H1 (cell line): Measurements from ENCODE around the gene NME7. TPM values are rescaled to one million over a fixed set of nuclear protein-coding genes. Genes with fewer than 3 reads are reported as not detected.

Experiments used
- CTCF ChIA-PET: fragments of 300-600 bp; sonication (Branson Sonifier 250); formaldehyde crosslinking; loops from one replicate; lab custom pipeline; 2021; ENCODE audit not compliant: partially characterized antibody; lab: Charles Lee
- POLR2A ChIA-PET: fragments of 300-600 bp; sonication (Branson Sonifier 250); formaldehyde crosslinking; loops from one replicate; lab custom pipeline; 2021; ENCODE audit warnings: inconsistent platforms; ENCODE audit not compliant: partially characterized antibody; lab: Charles Lee
- DNase-seq, 2 experiments: peaks; one replicate each; pipeline versions ENCODE4 v3.0.0 to v3.0.0-alpha.2; 2010 to 2022; ENCODE audit warnings: low spot score in 2 of 2, low read depth in 1 of 2, mixed read lengths in 1 of 2
- FAIRE-seq: peaks from 2 replicates; lab custom pipeline; 2011; peaks lifted over from hg19 to GRCh38; lab: Jason Lieb, UNC
- H2AFZ ChIP-seq: 2 replicates; pipeline ENCODE4 v1.8.1; 2012; ENCODE audit warnings: low read length, inconsistent platforms
- H2AK5ac ChIP-seq: 2 replicates; pipeline ENCODE4 v1.6.1; 2013; ENCODE audit warnings: low read depth, low read length
- H2BK120ac ChIP-seq: replicated peaks from 2 replicates; pipeline ENCODE3; 2013; ENCODE audit warnings: low read depth, low read length, inconsistent platforms
- H2BK12ac ChIP-seq: 2 replicates; pipeline ENCODE4 v1.6.1; 2013; ENCODE audit warnings: low read depth, low read length
- H2BK15ac ChIP-seq: 2 replicates; pipeline ENCODE4 v1.6.1; 2013; ENCODE audit warnings: low read length
- H2BK20ac ChIP-seq: 2 replicates; pipeline ENCODE4 v1.6.1; 2013; ENCODE audit warnings: low read length
- H2BK5ac ChIP-seq: 2 replicates; pipeline ENCODE4 v1.6.1; 2013; ENCODE audit warnings: low read depth, low read length
- H3K14ac ChIP-seq: 2 replicates; pipeline ENCODE4 v1.6.1; 2013; ENCODE audit warnings: inconsistent platforms; ENCODE audit not compliant: insufficient read length
- H3K18ac ChIP-seq: 2 replicates; pipeline ENCODE4 v1.6.1; 2013; ENCODE audit warnings: low read length; ENCODE audit errors: extremely low read depth
- H3K23ac ChIP-seq: 2 replicates; pipeline ENCODE4 v1.6.1; 2013; ENCODE audit warnings: inconsistent platforms; ENCODE audit not compliant: insufficient read length
- H3K23me2 ChIP-seq: 2 replicates; pipeline ENCODE4 v1.6.1; 2013; ENCODE audit warnings: low read depth, low read length
- H3K27ac ChIP-seq: 2 replicates; pipeline ENCODE4 v1.6.1; 2011; ENCODE audit warnings: low read depth, low read length, inconsistent platforms
- H3K27me3 ChIP-seq, 4 experiments: replicated peaks in 1 of 4; 1 replicate in 1 of 4; 2 replicates in 3 of 4; pipeline versions ENCODE4 v1.6.1 to v1.8.1; 2011 to 2013; ENCODE audit warnings: low read length in 3 of 4, mild to moderate bottlenecking in 3 of 4, inconsistent platforms in 2 of 4, mixed read lengths in 2 of 4, moderate library complexity in 1 of 4; ENCODE audit not compliant: control insufficient read depth in 3 of 4, insufficient read depth in 3 of 4; ENCODE audit errors: extremely low read depth in 1 of 4
- H3K36me3 ChIP-seq, 4 experiments: 2 replicates each; pipeline versions ENCODE4 v1.6.1 to v1.8.1; 2011 to 2013; ENCODE audit warnings: mild to moderate bottlenecking in 4 of 4, low read length in 3 of 4, moderate library complexity in 2 of 4, control low read depth in 1 of 4, inconsistent platforms in 1 of 4; ENCODE audit not compliant: insufficient read depth in 4 of 4, control insufficient read depth in 2 of 4
- H3K4ac ChIP-seq: replicated peaks from 2 replicates; pipeline ENCODE3; 2013; ENCODE audit warnings: low read length, low read depth, mixed read lengths, inconsistent platforms; ENCODE audit not compliant: insufficient read length
- H3K4me1 ChIP-seq, 4 experiments: replicated peaks in 1 of 4; 1 replicate in 1 of 4; 2 replicates in 3 of 4; pipeline versions ENCODE4 v1.6.1 to v1.8.1; 2011 to 2013; ENCODE audit warnings: low read length in 3 of 4, inconsistent platforms in 2 of 4, mixed read lengths in 1 of 4; ENCODE audit not compliant: insufficient read depth in 4 of 4, control insufficient read depth in 3 of 4
- H3K4me2 ChIP-seq, 2 experiments: 2 replicates each; pipeline versions ENCODE4 v1.6.1 to v1.8.1; 2011 to 2013; ENCODE audit warnings: low read depth in 2 of 2, low read length in 2 of 2, control low read depth in 1 of 2, inconsistent platforms in 1 of 2, mild to moderate bottlenecking in 1 of 2; ENCODE audit not compliant: insufficient read depth in 1 of 2
- H3K4me3 ChIP-seq, 4 experiments: fragments of 200-600, 300-600 bp in 1 of 4; sonication (generic), shearing (Covaris generic), sonication (Bioruptor Twin) in 1 of 4; 2 replicates each; pipeline versions ENCODE4 v1.5.1 to v1.8.1; 2011 to 2016; ENCODE audit warnings: low read length in 4 of 4, low read depth in 3 of 4, control low read depth in 2 of 4, inconsistent platforms in 2 of 4, mild to moderate bottlenecking in 2 of 4, mixed read lengths in 1 of 4, moderate library complexity in 1 of 4; ENCODE audit not compliant: insufficient read depth in 2 of 4; ENCODE audit errors: extremely low read depth in 1 of 4
- H3K56ac ChIP-seq: replicated peaks from 2 replicates; pipeline ENCODE3; 2013; ENCODE audit warnings: low read depth, mild to moderate bottlenecking, mixed read lengths, low read length, inconsistent platforms; ENCODE audit not compliant: insufficient read length
- H3K79me1 ChIP-seq: 2 replicates; pipeline ENCODE4 v1.6.1; 2013; ENCODE audit warnings: low read depth, low read length, control low read depth
- H3K79me2 ChIP-seq, 2 experiments: 2 replicates each; pipeline versions ENCODE4 v1.6.1 to v1.8.1; 2012 to 2013; ENCODE audit warnings: low read length in 2 of 2, mild to moderate bottlenecking in 2 of 2, inconsistent platforms in 1 of 2; ENCODE audit not compliant: insufficient read depth in 2 of 2, control insufficient read depth in 1 of 2
- H3K9ac ChIP-seq, 4 experiments: replicated peaks in 1 of 4; 1 replicate in 1 of 4; 2 replicates in 3 of 4; pipeline versions ENCODE4 v1.6.1 to v1.8.1; 2011 to 2013; ENCODE audit warnings: low read depth in 3 of 4, low read length in 3 of 4, control low read depth in 2 of 4, mild to moderate bottlenecking in 2 of 4, moderate library complexity in 2 of 4, inconsistent platforms in 1 of 4; ENCODE audit errors: extremely low read depth in 1 of 4
- H3K9me3 ChIP-seq, 2 experiments: 2 replicates each; pipeline versions ENCODE4 v1.6.1 to v1.8.1; 2012 to 2013; ENCODE audit warnings: mild to moderate bottlenecking in 2 of 2, moderate library complexity in 2 of 2, control low read depth in 1 of 2, inconsistent platforms in 1 of 2, low read depth in 1 of 2, low read length in 1 of 2, mixed read lengths in 1 of 2; ENCODE audit not compliant: insufficient read depth in 2 of 2
- H4K20me1 ChIP-seq, 2 experiments: replicated peaks in 1 of 2; 2 replicates each; pipeline versions ENCODE3 to v1.8.1; 2011 to 2013; ENCODE audit warnings: inconsistent platforms in 2 of 2, low read length in 2 of 2, mild to moderate bottlenecking in 1 of 2; ENCODE audit not compliant: insufficient read depth in 2 of 2, control insufficient read depth in 1 of 2
- H4K5ac ChIP-seq: 2 replicates; pipeline ENCODE4 v1.6.1; 2013; ENCODE audit warnings: low read length, low read depth, mixed read lengths, inconsistent platforms; ENCODE audit not compliant: insufficient read length
- H4K8ac ChIP-seq: 2 replicates; pipeline ENCODE4 v1.8.0; 2013; ENCODE audit warnings: mild to moderate bottlenecking, moderate library complexity, low read length, inconsistent platforms; ENCODE audit not compliant: insufficient read depth; ENCODE audit errors: extremely low read depth
- H4K91ac ChIP-seq: replicated peaks from 2 replicates; pipeline ENCODE3; 2013; ENCODE audit warnings: low read length, mixed read lengths, inconsistent platforms; ENCODE audit not compliant: insufficient read length
- EP300 ChIP-seq, 2 experiments: IDR thresholded peaks; 1 replicate in 1 of 2; 2 replicates in 1 of 2; pipeline ENCODE4 v1.6.1; 2011 to 2012; ENCODE audit warnings: low read depth in 2 of 2, low read length in 2 of 2, mild to moderate bottlenecking in 2 of 2, borderline replicate concordance in 1 of 2, inconsistent platforms in 1 of 2, moderate library complexity in 1 of 2
- WGBS, 2 experiments: shearing (Covaris generic) in 1 of 2; methylation state at CpG; one replicate each; pipeline versions ENCODE4 v1.1.6 to v1.1.7; 2013 to 2015; ENCODE audit warnings: low lambda C conversion rate in 2 of 2, mixed read lengths in 2 of 2, inconsistent platforms in 1 of 2, low coverage in 1 of 2, missing lambda C conversion rate in 1 of 2; ENCODE audit not compliant: insufficient replicate concordance in 2 of 2, insufficient coverage in 1 of 2, insufficient read length in 1 of 2; ENCODE audit errors: extremely low coverage in 1 of 2, missing lambda C conversion rate in 1 of 2; 5-methylcytosine and 5-hydroxymethylcytosine counted together
- polyA plus RNA-seq, 7 experiments: library from polyadenylated mRNA; depleted of rRNA in 3 of 7; stranded (reverse) in 5 of 7; unstranded in 2 of 7; fragments of >200 nt in 5 of 7; fragments of 200-250 nt in 2 of 7; gene quantifications; 1 replicate in 5 of 7; 2 replicates in 1 of 7; 4 replicates in 1 of 7; pipeline versions ENCODE4 v1.2.1 to v1.2.3, GENCODE V29; 2011 to 2013; ENCODE audit warnings: missing spikeins in 2 of 7, mixed read lengths in 2 of 7
- total RNA-seq: library from RNA; stranded (reverse); fragmentation: NEBNext Ultra II Directional; extraction: Animal tissue kit (Norgen Biotek cat#: 25700); gene quantifications from 2 replicates; pipeline ENCODE4 v1.2.1, GENCODE V29; 2021

NME7 gene
- total and polyA plus RNA-seq, 2 of the 8 experiments (the other 6 are each of a cell fraction or from before 2014, with no cell fraction given): 11.6 to 28.5 TPM

- Histone ChIP-seq H3K79me1 (no peaks in the 10 kb centered on the region), H3K4me2 (no peak overlapping the region), H3K14ac (no peak overlapping the region), H2BK12ac (no peak overlapping the region), H3K27ac (no peak overlapping the region), H4K20me1 (no peaks in the 10 kb centered on the region), H3K27me3 (no peaks in the 10 kb centered on the region), H2BK5ac (no peak overlapping the region), H3K9me3 (no peaks in the 10 kb centered on the region), H3K18ac (no peak overlapping the region), H3K4me3 (no peak overlapping the region), H3K36me3 (no peaks in the 10 kb centered on the region), H2AFZ (no peak overlapping the region; the same call in 1 of the 2 replicates), H2AK5ac (no peak overlapping the region), H3K23me2 (no peaks in the 10 kb centered on the region), H3K79me2 (no peaks in the 10 kb centered on the region), H2BK20ac (no peak overlapping the region), H2BK15ac (no peak overlapping the region), H2BK120ac (no peak overlapping the region), H4K8ac (no peak overlapping the region), H4K5ac (no peak overlapping the region), H3K23ac (no peak overlapping the region), H3K4me1 (peaks cover 0 to 3% (median 0%) of the 10 kb centered on the region in 4 experiments; a peak in 1 of 7 replicates), H4K91ac (no peak overlapping the region), H3K56ac (no peak overlapping the region), H3K4ac (no peak overlapping the region), H3K9ac (no peak overlapping the region)
- no peak for TF ChIP-seq EP300 (IDR thresholded peaks at IDR 0.05; ENCODE audit: borderline replicate concordance in 1 of 2, low read depth in 2 of 2, low read length in 2 of 2)
- ChIA-PET CTCF (interaction anchor here (1.0 to 1.5 kb wide), 4 partner anchors 9 to 25 kb away, joined by 3 to 6 read pairs (median 3); no protein-coding TSS in a partner anchor), POLR2A (interaction anchor here (1.4 to 4.1 kb wide), 2 partner anchors 9 to 16 kb away, joined by 3 to 20 read pairs; partner anchors contain the start of gene ATP1B1)
- 87% methylated on average over 4 of the region's 4 CpGs; no CpG with 5 or more reads in 1 of the 2 experiments for WGBS, 2 experiments
- FAIRE-seq (no peak), DNase-seq (no peak)
Observed at GRCh38 chr1:169090308-169090899, 277.2 kb downstream of the NME7 start.
